ENCODE results near the gene RIMBP2.

DNA sequence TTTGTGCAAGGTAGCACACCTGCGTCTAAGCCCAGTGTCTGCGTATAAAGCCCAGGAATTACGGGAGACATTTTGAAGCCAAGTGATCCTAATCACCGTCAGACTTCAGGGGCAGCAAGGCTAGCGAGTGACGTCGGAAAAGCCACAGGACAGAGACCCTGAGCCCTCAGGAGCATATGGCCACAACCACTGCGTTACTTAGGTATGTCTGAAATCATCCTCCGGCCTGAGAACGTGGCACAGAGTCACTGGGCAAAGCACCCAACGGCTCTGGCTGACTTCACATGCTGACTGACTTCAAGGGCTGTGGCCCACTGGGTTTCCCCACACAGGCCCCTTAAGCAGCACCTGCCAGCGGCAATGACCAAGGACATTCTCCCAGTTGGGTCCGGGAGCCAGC lies 71.5 kb downstream of the RIMBP2 start:
- TF ChIP-seq, protein P1, sequence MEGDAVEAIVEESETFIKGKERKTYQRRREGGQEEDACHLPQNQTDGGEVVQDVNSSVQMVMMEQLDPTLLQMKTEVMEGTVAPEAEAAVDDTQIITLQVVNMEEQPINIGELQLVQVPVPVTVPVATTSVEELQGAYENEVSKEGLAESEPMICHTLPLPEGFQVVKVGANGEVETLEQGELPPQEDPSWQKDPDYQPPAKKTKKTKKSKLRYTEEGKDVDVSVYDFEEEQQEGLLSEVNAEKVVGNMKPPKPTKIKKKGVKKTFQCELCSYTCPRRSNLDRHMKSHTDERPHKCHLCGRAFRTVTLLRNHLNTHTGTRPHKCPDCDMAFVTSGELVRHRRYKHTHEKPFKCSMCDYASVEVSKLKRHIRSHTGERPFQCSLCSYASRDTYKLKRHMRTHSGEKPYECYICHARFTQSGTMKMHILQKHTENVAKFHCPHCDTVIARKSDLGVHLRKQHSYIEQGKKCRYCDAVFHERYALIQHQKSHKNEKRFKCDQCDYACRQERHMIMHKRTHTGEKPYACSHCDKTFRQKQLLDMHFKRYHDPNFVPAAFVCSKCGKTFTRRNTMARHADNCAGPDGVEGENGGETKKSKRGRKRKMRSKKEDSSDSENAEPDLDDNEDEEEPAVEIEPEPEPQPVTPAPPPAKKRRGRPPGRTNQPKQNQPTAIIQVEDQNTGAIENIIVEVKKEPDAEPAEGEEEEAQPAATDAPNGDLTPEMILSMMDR (IDR thresholded peaks at IDR 0.05), result no peak
- TF ChIP-seq EP300 (IDR thresholded peaks at IDR 0.05), result no peak

Data from tibial nerve (tissue), 4 donors.